ENCODE data around the gene ALG5.
A peak's percentile ranks its signal among the peaks of the same experiment; 100 is the strongest.

ALG5 gene, protein sequence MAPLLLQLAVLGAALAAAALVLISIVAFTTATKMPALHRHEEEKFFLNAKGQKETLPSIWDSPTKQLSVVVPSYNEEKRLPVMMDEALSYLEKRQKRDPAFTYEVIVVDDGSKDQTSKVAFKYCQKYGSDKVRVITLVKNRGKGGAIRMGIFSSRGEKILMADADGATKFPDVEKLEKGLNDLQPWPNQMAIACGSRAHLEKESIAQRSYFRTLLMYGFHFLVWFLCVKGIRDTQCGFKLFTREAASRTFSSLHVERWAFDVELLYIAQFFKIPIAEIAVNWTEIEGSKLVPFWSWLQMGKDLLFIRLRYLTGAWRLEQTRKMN

DNA sequence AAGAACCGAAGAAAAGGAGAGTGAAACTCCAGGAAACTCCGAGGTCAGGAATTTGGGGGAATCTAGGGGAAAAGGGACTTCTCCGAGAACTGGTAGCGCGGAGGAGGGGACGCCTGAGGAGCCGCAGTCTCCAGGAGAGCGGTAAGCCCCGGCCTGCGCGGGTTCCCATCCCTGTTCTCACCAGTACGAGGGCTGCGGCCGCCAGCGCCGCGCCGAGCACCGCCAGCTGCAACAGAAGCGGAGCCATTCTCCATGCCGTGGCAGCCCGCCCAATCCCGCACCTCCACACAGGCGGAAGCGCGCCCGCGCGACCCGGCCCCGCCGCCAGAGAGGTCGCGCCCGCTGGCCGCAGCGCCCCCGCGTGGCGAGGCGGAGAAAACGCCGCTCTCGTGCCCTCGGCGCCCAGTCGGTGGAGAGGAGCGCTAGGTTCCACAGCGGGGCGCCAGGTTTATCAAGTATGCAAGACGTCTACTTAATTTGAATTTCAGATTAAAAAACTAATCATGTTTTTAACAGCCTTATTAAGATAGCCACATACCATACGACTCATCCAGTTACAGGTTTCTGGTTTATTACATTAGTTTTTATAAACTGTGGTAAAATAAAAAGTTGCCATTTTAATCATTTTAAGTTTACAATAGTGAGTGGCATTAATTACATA, at the start of gene ALG5:
ALG5 (minus strand) TSS at position 287 of the 661 bp plus-strand sequence; CDS start at position 247, 40 bp downstream.
- peak; percentile 90 for DNase-seq

DNA sequence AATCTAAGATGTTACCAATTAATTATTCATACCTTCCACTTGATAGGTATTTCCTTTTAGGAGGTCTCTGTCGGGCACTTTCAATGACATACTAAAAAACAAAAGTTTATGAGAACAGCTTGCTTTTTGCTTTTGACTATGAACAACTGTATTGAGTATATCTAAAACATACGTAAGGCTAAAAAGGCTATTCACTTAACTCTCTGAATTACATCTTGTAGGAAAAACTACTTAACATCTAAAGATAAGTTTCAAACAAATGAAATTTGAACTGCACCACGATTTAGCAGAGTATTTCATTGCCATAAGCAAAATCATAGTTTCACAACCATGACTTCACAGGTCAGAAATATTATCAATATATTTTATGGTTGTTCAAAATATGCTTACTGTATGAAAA, 48.7 kb upstream of the ALG5 start:
- no peak for DNase-seq

DNA sequence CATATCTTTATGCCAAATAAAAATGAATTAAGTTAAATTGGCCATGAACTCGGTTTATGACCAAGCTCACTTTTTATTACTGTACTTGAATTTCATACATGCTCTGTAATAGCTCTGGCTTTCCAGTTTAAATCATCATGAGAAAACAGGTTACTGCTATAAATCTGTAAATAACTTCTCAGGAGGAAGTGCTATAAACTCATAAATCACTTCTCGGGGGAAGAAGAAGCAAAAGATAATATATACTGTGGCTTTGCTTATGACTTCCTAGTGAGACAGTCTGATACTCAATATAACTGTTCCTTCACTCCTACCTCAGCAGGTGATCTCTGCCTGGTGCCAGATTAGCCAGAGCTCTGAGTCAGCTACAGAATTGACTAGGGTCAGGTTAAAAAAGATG, 47.9 kb upstream of the ALG5 start:
- peak; percentile 59 for DNase-seq

DNA sequence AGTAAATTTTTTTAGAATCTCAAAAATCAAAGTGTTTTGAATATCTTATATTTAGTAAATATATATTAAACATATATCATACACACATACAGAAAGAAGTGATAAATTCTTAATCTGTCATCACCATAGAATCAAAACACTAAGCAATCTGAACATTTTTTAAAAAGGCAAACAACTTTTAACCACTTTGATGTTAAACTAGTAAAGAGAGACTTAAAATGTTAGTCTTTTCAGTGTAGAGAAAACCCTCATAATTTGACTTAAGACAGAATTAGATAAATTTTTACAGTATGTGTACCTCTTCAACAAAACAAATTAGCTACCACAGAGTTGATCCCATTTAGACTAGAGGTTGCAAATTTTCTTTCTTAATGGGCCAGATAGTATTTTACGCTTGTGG, 46.9 kb upstream of the ALG5 start:
- DNase-seq: no peak

DNA sequence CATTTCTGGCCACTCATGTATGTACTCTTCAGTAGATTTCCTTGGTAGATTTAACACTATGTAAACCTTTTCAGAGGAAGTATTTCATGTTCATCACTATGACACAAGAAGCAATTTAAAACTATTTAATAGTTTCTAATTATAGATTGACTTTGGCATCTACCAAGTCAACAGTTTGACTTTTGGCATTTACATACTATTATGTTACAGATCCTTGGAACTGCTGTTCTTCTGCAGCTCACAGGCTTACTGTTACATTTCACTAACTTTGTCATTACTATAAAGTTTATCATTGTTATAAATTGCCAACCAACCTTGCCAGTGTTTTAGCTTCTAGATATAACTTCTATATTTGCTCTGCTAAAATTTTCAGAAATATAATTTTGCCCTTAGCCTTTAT, 41.6 kb upstream of the ALG5 start:
- no peak for DNase-seq

DNA sequence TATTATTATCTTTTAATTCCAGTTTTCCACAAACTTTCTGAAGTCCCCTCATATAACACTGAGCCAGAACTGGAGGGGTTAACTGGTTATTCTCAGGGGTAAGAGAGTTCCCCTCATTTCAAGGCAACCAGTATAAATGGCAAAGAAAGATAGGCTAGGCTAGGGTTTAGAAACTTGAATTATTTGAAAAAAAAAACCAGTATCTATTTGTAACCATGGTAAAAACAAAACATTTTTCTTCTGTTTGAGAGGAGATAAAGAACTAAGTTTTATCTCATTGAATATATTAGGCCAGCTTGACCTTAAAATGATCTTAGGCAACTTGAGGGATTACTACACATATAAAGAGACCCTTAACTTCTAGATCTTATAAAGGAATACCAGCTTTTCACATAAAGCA, 40.8 kb upstream of the ALG5 start:
- DNase-seq: no peak

DNA sequence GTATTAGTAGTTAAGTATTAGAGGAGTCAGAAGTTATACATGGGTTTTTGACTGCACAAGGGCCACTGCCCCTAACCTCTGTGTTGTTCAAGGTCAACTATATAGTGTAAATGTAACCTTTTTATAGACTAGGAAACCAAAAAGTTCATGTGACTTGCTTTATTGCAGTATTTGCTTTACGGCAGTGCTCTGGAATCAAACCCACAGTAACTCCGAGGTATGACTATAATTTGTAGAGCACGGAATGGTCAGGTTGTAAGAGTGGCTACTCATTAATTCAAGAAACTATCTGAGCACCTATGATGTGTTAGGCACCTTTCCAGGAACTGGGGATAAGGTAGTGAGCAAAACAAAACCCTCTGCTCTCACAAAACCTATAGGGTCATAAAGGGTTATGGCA, 38.1 kb upstream of the ALG5 start:
- DNase-seq: no peak

DNA sequence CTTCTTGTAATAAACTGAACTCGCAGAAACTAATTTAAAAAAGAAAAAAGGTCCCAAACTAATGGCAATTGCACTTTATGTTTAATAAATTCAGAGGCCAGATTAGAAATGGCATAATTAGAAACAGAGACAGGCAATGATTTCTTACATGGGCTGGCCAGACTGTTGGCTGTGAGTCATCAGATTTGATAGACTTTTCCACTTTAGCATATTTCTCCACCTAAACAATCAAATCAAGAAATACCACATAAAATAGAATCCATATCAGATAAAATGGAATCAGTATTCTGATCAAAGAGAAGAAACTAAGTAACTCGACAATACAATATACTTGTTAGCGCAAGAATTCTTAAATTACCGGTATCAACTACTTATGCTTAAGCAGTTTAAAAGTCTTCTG, 30.5 kb upstream of the ALG5 start:
- DNase-seq: no peak

DNA sequence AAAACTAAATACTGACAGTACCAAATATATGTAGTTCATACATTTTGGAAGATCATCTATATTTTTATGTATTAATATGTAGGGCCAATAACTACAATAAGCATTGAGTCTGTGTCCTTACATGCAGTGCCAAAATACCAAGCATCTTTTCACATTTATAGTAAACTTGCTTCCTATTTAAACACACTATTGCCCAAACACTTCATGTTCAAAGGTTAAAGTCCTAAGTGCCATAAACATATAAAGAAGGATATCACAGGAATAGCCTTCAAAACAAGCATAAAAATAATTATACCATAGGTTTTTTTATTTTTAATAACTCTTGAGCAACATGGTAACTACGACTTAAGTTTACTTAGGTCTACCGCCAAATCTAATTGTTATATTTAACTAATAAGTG, 28.5 kb upstream of the ALG5 start:
- no peak for DNase-seq

DNA sequence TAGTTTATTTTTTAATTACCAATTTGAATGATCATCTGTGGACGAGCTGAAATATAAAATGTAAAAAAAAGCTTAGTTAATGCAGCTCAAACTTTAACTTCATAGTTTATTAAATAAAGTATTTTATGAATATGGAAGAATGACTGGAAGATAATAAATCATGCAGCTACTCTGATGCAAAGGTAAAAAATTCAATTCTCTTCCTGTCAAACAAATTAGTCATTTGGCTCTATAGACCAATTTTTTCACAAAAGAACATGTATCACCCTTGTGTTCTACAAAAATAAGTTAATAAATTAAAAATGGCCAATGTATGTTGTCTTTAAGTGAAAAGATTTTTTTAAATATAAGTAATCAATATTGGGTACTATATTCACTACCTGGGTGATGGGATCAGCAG, 27.6 kb upstream of the ALG5 start:
- DNase-seq: no peak

DNA sequence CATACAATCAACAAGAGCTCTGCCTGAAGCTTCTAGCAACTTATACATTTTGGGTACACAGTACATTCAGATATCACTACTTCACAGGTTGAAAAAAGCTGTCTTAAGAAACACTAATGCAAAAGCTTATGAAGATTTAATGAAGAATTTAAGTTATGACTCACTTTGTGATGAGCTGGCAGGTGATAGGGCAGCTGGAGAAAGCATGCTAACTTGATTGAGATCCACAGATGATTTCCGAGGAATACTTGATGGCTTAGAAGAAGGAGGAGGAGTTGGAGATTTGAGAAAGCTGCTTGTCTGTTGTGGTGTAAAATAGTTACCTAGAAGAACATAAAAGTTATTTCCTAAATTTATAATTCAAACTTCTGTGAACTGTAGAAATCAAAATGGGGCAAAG, 24.7 kb upstream of the ALG5 start:
- no peak for DNase-seq

DNA sequence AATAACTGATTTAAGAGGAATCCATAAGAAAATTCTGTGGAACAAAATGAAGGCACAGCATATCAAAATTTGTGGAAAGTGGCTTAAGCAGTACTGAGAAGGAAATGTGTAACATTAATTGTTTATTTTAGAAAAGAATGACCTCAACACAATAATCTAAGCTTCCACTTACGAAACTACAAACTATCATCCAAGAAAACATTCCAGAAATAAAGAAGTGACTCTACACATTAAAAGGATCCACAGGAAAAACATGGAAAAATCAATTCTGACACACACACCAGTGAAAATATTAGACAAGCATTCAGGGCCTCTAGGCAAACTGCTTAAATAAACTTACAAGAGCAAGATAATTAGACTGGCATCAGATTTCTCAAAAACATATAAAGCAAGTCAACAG, 15.5 kb upstream of the ALG5 start:
- no peak for DNase-seq

DNA sequence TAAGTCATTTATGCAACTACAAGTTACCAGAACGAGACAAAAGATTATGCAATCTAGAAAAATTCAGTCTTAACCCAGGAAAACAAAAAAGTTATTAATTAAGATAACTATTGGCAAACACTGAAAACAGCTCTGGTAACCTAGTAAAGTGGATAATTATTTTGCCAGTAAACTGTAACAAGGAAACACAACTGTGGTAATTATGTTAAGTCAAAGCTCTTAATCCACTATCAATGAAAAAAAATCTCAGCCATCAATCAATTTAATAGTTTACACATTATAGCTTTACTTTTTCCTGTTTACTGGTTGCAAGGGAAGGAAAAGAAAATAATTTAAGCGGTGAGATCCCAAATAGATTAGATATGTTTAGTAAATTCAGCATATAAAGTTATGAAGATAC, 12.6 kb upstream of the ALG5 start:
- no peak for DNase-seq

DNA sequence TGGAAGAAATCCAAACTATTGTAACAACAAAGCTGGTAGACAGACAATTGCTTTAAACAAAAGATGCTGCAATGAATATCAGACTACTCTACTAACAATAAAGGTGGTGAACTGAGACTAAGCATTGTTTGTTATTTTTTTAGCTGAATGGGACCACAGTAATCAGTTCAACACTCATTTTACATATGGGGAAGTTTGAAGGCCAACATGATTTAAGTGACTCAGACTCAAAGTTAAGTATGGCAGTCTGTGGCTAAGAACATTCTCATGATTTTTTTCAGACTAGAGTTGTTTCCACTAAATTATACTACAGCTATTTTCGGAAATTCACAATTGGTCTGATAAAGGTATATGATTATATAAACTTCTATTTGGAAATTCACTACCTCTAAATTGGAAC, 11.9 kb upstream of the ALG5 start:
- no peak for DNase-seq

DNA sequence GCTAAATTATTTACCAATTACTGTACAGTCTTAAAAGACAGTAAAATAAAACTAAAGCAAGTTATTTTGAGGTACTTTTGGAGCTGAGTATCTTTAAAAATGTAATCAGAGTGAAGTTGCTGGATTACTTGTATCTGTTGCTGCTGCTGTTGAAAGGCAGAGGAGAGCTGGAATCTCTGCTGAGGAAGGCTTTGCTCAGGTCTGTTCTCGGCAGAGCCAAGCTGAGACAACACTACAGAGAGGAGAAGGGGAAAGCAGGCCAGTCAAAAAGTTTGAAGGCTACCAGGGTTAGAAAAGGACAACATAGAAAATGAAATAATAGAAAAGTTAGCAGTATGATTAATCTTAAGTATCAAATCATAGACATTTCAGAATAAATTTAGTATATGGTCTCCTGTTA, 11.3 kb upstream of the ALG5 start:
- no peak for DNase-seq

DNA sequence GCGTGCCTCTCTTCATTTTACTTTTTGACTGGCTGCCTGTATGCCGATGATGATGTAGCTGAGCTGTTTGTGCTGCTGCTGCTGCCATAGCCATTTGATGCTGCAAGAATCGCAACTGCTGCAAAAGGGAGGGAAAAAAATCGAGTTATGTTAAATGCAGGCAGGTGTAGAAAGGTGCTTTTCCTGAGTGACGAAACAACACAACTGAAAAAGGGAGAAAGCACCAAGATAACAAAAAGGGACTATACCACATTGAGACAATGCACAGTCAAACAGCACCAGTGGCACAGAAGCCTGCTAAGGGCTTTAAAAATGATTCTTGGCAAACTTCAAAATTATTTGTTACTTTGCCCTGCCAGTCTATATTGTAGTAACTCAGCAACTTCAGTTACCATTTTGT, 10.6 kb upstream of the ALG5 start:
- no peak for DNase-seq

DNA sequence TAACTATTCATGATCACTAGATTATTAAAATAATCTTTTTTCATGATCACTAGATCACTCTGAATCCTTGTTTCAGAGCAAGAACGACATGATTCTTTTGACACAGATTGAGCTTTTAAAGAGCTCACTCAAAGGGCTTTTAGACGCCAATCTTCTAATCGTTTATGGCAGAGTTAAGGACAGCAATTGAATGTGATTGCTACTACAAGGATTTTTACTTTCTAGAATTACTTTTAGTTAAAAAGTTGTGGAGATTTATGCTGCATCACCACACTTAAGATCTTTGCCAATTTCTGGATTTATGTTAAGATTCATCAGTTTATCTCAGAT, 2.7 kb upstream of the ALG5 start:
- DNase-seq: peak; percentile 15

DNA sequence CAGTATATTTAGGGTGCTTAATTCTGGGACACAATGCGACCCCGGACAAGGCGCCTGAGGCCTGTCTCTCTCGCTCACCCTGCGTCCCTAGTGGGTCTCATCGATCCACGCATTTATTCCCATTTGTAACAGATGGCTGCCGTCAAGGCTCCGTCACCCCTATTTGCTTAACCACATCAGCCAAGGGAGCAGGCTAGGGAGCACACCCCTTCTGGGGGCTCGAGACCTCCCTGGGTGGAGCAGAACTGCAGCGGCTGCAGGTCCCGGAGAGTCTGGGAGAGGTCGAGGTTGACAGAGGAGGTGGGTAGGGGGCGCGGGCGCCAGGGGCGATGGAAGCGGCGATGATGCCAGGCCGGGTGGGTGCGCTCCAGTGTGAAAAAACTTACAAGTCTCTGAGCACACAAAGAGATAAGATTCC, 507 bp downstream of the ALG5 start:
- DNase-seq: peak; percentile 28

DNA sequence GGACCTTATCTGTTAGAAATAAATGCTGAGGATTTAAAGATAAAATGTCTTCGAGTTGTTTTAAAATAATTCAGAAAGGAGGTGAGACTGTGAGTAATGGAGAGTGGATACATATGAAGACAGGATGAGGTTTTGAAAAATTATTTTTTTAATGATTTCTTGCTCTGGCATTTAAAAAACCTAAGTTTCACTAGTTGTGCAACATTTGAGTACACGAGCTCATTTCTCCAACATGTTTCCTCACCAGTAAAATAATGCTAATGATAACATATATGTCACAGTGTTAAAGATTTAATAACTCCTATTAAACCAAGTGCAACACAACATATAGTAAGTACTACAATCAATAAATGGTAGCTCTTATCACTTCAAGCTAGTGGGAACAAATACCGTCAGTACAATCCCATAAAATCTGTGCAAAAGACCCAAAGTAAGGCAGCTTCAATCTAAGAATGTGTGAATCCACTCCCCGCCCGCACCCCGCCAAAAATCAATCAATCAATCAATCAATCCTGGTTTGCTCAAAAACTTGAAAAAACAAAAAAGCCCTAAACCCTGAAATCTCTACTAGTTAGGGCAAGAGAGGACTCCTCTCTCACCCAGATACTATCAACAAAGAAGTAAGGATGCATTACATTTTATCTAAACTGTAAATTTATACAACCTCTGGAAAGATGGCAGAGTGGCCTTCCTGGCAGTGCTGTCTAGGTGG, 1.3 kb downstream of the ALG5 start:
- DNase-seq: no peak

DNA sequence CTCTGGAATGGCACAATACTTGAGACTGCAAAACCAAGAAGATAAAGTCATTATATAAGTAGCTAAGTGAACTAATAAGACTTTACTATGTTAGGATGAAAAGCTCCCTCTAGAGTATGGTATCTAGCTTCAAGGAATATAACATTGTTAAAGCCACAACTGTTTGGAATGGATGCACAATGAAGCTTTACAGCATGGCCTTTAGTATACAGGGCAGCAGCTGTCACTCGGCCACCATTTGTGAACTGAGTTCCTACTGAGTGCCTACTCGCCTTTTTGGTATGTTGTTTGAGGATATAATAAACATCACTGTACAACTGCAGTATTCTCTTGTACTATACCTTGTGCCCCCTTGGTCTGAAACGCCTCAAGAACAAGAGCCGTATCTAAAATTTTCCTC, 6.8 kb downstream of the ALG5 start:
- no peak for DNase-seq

DNA sequence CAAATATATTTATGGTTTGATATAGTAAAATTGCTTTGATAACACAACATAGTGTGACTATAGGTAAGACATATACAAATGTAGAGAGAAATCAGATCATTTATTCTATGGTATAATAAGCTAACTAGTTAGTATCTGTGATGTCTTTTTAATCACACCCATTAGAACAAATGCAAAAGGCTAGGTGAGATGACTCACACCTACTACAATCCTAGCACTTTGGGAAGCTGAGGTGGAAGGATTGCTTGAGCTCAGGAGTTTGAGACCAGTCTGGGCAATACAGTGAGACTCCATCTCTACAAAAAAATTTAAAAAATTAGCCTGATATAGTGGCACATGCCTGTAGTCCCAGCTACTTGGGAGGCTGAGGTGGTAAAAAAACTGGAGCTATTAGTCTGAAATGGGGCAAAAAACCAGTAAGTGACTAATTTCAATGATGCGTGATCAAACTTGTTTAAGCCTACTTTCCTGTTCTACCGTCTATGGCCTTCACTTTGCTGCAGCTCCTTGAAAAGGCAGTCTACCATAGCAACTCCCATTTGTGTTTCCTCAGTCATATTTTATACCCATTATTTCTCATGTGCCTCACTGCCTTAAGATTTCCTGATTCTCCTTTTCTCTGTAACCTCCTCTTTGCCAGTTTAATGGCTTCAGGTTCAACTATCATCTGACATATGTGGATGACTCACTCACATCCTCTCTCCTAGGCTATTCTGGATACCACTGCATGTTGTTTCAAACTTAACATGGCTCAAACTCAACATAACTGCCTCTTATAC, 12.5 kb downstream of the ALG5 start:
- no peak for DNase-seq

DNA sequence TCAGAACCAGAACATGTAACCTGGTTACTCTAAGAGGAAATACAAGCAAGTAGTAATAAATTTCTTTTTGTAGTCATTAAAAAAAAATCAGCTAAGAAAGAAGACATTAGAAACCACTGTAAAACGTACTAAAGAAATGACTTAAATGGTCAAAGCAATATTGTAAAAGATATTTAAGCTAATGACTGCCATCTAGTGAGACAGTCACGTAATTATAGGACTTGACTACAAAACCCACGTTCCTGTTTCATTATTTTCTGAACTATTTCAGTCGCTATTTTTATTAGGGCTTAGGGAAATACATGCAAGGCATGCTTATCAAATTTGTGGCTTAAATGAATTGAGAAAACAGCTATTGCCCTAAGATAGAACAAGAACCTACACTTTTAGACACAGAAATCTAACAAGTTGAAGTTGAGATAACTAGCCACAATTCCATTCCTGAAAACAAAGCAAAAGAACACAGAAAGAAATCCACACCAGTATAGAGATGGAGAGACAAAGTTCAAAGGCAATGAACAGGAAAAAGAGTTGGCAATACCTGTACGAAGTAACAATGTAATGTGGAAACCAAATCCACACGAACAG, 17.9 kb downstream of the ALG5 start:
- peak; percentile 50 for DNase-seq

DNA sequence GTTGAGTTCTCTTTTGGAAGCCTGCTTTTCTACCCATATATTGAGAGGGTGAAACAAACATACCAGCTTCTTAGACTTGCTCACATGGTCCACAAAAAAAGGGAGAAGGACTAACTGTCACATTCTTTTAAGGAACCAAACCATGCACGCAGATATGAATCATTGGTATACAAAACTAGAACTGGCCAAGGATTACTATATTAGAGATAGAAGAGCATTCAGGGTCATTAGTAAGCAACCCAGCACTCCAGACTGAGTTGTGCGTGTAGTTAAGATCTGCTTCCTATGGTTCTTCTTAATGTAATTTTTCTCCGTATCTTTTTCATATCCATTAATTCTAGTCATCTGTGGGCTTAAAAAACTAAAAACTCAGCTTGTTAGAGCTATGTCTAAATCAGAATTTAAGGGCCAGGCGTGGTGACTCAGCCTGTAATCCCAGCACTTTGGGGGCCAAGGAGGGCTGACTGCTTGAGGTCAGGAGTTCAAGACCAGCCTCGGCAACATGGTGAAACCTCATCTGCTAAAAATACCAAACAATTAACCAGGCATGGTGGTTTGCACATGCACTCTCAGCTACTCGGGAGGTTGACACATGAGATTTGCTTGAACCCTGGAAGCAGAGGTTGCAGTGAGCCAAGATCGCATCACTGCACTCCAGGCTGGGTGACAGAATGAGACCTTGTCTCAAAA, 19.6 kb downstream of the ALG5 start:
- no peak for DNase-seq

Data from NCI-H69 (cell line).